Measurements from ENCODE around the gene FBXW7.

The FBXW7 gene

GRCh38 chr4:152486429-152487389 is 49.2 kb downstream of the FBXW7 start:
- Histone ChIP-seq H3K36me3 (ENCODE audit: control insufficient read depth in 2 of 2, insufficient read depth in 1 of 2, low read length in 2 of 2) (no peaks in the 10 kb centered on the region), H3K4me3 (ENCODE audit: low read depth, low read length) (no peak overlapping the region), H3K4me1 (ENCODE audit: control insufficient read depth, insufficient read depth, low read length) (peaks cover 17% of the 10 kb centered on the region), H3K27ac (ENCODE audit: extremely low read depth, low read depth, low read length) (no peak overlapping the region), H3K9me3 (ENCODE audit: control insufficient read depth, insufficient read depth, low read depth, low read length) (no peaks in the 10 kb centered on the region)
- TF ChIP-seq ZNF621 (tag by site-specific recombination; IDR thresholded peaks at IDR 0.05): no peak
- TF ChIP-seq, protein P1, sequence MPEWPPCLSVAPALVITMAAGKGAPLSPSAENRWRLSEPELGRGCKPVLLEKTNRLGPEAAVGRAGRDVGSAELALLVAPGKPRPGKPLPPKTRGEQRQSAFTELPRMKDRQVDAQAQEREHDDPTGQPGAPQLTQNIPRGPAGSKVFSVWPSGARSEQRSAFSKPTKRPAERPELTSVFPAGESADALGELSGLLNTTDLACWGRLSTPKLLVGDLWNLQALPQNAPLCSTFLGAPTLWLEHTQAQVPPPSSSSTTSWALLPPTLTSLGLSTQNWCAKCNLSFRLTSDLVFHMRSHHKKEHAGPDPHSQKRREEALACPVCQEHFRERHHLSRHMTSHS (tag by site-specific recombination; IDR thresholded peaks at IDR 0.05): no peak
- TF ChIP-seq, protein P2, sequence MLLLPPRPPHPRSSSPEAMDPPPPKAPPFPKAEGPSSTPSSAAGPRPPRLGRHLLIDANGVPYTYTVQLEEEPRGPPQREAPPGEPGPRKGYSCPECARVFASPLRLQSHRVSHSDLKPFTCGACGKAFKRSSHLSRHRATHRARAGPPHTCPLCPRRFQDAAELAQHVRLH (tag by site-specific recombination; IDR thresholded peaks at IDR 0.05): no peak
- TF ChIP-seq, protein P3, sequence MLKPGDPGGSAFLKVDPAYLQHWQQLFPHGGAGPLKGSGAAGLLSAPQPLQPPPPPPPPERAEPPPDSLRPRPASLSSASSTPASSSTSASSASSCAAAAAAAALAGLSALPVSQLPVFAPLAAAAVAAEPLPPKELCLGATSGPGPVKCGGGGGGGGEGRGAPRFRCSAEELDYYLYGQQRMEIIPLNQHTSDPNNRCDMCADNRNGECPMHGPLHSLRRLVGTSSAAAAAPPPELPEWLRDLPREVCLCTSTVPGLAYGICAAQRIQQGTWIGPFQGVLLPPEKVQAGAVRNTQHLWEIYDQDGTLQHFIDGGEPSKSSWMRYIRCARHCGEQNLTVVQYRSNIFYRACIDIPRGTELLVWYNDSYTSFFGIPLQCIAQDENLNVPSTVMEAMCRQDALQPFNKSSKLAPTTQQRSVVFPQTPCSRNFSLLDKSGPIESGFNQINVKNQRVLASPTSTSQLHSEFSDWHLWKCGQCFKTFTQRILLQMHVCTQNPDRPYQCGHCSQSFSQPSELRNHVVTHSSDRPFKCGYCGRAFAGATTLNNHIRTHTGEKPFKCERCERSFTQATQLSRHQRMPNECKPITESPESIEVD (tag by site-specific recombination; IDR thresholded peaks at IDR 0.05): 0 out of 2 replicates have a peak, but pooled peaks have one; percentile 28
- TF ChIP-seq ZNF629 (tag by site-specific recombination; IDR thresholded peaks at IDR 0.05): peak; percentile 14; the same call in 1 of the 2 replicates
- TF ChIP-seq ZNF175 (tag by site-specific recombination; IDR thresholded peaks at IDR 0.05): no peak
- TF ChIP-seq ZNF174 (tag by site-specific recombination; IDR thresholded peaks at IDR 0.05): no peak
- TF ChIP-seq ZNF555 (tag by site-specific recombination; conservative IDR thresholded peaks at IDR 0.05): no peak
- 0 out of 2 replicates have a peak, but pooled peaks have one; percentile 10 for TF ChIP-seq ZNF335 (tag by site-specific recombination; conservative IDR thresholded peaks at IDR 0.05)
- TF ChIP-seq ZSCAN30 (tag by site-specific recombination; IDR thresholded peaks at IDR 0.05): no peak
- ChIA-PET POLR2A (no interaction called here), CTCF (interaction anchor here (0.6 to 1.2 kb wide), 6 partner anchors 9 to 662 kb away, joined by 3 to 8 read pairs (median 4); no protein-coding TSS in a partner anchor)

DNA sequence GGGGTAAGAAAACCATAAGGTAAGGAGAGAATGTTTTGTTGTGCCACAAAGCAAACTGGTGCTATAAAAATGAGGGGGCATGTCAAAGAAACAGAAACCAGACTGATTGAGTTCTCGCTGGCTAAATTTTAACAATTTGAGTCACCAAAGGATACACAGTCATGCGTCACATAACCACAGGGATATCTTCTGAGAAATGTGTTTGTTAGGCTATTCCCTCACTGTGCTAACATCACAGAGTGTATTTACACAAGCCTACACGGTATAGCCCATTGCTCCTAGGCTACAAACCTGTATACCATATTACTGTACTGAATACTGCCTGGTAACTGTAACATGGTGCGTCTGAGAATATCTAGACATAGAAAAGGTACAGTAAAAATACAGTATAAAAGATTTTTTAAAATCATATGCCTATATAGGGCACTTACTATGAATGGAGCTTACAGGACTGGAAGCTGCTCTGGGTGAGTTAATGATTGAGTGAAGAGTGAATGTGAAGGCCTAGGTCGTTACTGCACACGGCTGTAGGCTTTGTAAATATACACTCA is 50.1 kb downstream of the FBXW7 start:
- Histone ChIP-seq H3K9me3 (ENCODE audit: control insufficient read depth, insufficient read depth, low read depth, low read length) (no peaks in the 10 kb centered on the region), H3K27ac (ENCODE audit: extremely low read depth, low read depth, low read length) (no peak overlapping the region; the same call in 1 of the 2 replicates), H3K4me1 (ENCODE audit: control insufficient read depth, insufficient read depth, low read length) (peaks cover 17% of the 10 kb centered on the region), H3K36me3 (ENCODE audit: control insufficient read depth in 2 of 2, insufficient read depth in 1 of 2, low read length in 2 of 2) (no peaks in the 10 kb centered on the region), H3K4me3 (ENCODE audit: low read depth, low read length) (no peak overlapping the region)
- POLR2A ChIA-PET: no interaction called here
- CTCF ChIA-PET: interaction anchor here (0.6 to 1.2 kb wide), 4 partner anchors 13 to 663 kb away, joined by 4 to 8 read pairs (median 4); no protein-coding TSS in a partner anchor
- TF ChIP-seq ZBTB21 (tag by site-specific recombination; IDR thresholded peaks at IDR 0.05) (no peak), ZNF416 (tag by site-specific recombination; IDR thresholded peaks at IDR 0.05) (no peak), RBAK (tag by site-specific recombination; IDR thresholded peaks at IDR 0.05) (no peak), TRIM28 (IDR thresholded peaks at IDR 0.05; ENCODE audit: borderline replicate concordance, low read length) (no peak), ZNF792 (tag by site-specific recombination; IDR thresholded peaks at IDR 0.05) (no peak), ZBTB7A (tag by site-specific recombination; IDR thresholded peaks at IDR 0.05; ENCODE audit: low read depth) (no peak), HIC1 (tag by site-specific recombination; IDR thresholded peaks at IDR 0.05) (no peak), ZNF600 (tag by site-specific recombination; IDR thresholded peaks at IDR 0.05) (no peak), IKZF3 (tag by site-specific recombination; IDR thresholded peaks at IDR 0.05) (no peak), ZNF639 (tag by site-specific recombination; IDR thresholded peaks at IDR 0.05) (no peak), ZSCAN5A (tag by site-specific recombination; IDR thresholded peaks at IDR 0.05) (no peak), SETDB1 (IDR thresholded peaks at IDR 0.05; ENCODE audit: insufficient read length, low read length) (no peak)
- TF ChIP-seq, protein P4, sequence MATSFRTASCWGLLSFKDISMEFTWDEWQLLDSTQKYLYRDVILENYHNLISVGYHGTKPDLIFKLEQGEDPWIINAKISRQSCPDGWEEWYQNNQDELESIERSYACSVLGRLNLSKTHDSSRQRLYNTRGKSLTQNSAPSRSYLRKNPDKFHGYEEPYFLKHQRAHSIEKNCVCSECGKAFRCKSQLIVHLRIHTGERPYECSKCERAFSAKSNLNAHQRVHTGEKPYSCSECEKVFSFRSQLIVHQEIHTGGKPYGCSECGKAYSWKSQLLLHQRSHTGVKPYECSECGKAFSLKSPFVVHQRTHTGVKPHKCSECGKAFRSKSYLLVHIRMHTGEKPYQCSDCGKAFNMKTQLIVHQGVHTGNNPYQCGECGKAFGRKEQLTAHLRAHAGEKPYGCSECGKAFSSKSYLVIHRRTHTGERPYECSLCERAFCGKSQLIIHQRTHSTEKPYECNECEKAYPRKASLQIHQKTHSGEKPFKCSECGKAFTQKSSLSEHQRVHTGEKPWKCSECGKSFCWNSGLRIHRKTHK (tag by site-specific recombination; IDR thresholded peaks at IDR 0.05): no peak
